ENCODE results near the gene PHTF2. TPM values are rescaled to one million over a fixed set of nuclear protein-coding genes. Genes with fewer than 3 reads are reported as not detected.

The PHTF2 gene
- total RNA-seq, 4 donors from 2014 or later = 14.2 to 26.2 (median 17.2) TPM

- Histone ChIP-seq H3K27ac (replicated peaks in 1 of 4) (no peak overlapping the region), H3K4me1 (peaks cover 0 to 8% (median 6%) of the 10 kb centered on the region in 4 donors), H3K27me3 (no peaks in the 10 kb centered on the region), H3K36me3 (no peaks in the 10 kb centered on the region), H3K9me3 (no peaks in the 10 kb centered on the region), H3K4me3 (no peak overlapping the region)
- intact Hi-C loops (cut with DNase I) = no loop called here
- 100% methylated on average over 1 of the region's 1 CpG for WGBS
- no peak for DNase-seq (ENCODE audit: extremely low spot score)
- TF ChIP-seq POLR2AphosphoS5 (IDR thresholded peaks at IDR 0.05) (no peak), POLR2A (IDR thresholded peaks at IDR 0.05; ENCODE audit: low read depth) (no peak), CTCF (IDR thresholded peaks at IDR 0.05) (no peak), EP300 (IDR thresholded peaks at IDR 0.05) (no peak)
Observed at GRCh38 chr7:77888998-77889397, 90.4 kb downstream of the PHTF2 start.

GRCh38 chr7:77893813-77894212 is 95.2 kb downstream of the PHTF2 start:
- Histone ChIP-seq H3K27me3 (no peaks in the 10 kb centered on the region), H3K27ac (replicated peaks in 1 of 4) (no peak overlapping the region), H3K36me3 (no peaks in the 10 kb centered on the region), H3K9me3 (no peaks in the 10 kb centered on the region), H3K4me1 (no peaks in the 10 kb centered on the region), H3K4me3 (no peak overlapping the region)
- no peak for DNase-seq (ENCODE audit: extremely low spot score)
- intact Hi-C loops (cut with DNase I) = no loop called here
- TF ChIP-seq POLR2AphosphoS5 (IDR thresholded peaks at IDR 0.05) (no peak), CTCF (IDR thresholded peaks at IDR 0.05) (no peak), POLR2A (IDR thresholded peaks at IDR 0.05; ENCODE audit: low read depth) (no peak), EP300 (IDR thresholded peaks at IDR 0.05) (no peak)
- 96% methylated on average over 3 of the region's 3 CpGs for WGBS

- no peaks in the 10 kb centered on the region for H3K36me3 ChIP-seq
- no peak for DNase-seq (ENCODE audit: extremely low spot score)
- no peak for TF ChIP-seq EP300 (IDR thresholded peaks at IDR 0.05)
- TF ChIP-seq CTCF (IDR thresholded peaks at IDR 0.05) = no peak
- no peak for TF ChIP-seq POLR2AphosphoS5 (IDR thresholded peaks at IDR 0.05)
- TF ChIP-seq POLR2A (IDR thresholded peaks at IDR 0.05; ENCODE audit: low read depth) = no peak
- H3K4me3 ChIP-seq = no peak overlapping the region
- no peak overlapping the region for H3K27ac ChIP-seq (replicated peaks in 1 of 4)
- 85% methylated on average over 2 of the region's 2 CpGs for WGBS
- intact Hi-C loops (cut with DNase I) = no loop called here
- no peaks in the 10 kb centered on the region for H3K27me3 ChIP-seq
- H3K9me3 ChIP-seq = no peaks in the 10 kb centered on the region
- H3K4me1 ChIP-seq = no peaks in the 10 kb centered on the region
Observed at GRCh38 chr7:77894574-77895091, 96.1 kb downstream of the PHTF2 start.

GRCh38 chr7:77895905-77896304 is 97.3 kb downstream of the PHTF2 start:
- H3K4me3 ChIP-seq = no peak overlapping the region
- H3K27me3 ChIP-seq = no peaks in the 10 kb centered on the region
- no peaks in the 10 kb centered on the region for H3K4me1 ChIP-seq
- no peak for DNase-seq (ENCODE audit: extremely low spot score)
- TF ChIP-seq CTCF (IDR thresholded peaks at IDR 0.05) (no peak), POLR2A (IDR thresholded peaks at IDR 0.05; ENCODE audit: low read depth) (no peak)
- intact Hi-C loops (cut with DNase I) = no loop called here
- H3K9me3 ChIP-seq = no peaks in the 10 kb centered on the region
- WGBS = 98% methylated on average over 3 of the region's 3 CpGs
- H3K36me3 ChIP-seq = peaks cover 0 to 4% (median under 1%) of the 10 kb centered on the region in 4 donors
- no peak overlapping the region for H3K27ac ChIP-seq (replicated peaks in 1 of 4)

- Histone ChIP-seq H3K4me3 (no peak overlapping the region), H3K9me3 (no peaks in the 10 kb centered on the region), H3K36me3 (peaks cover 0 to 13% (median 3%) of the 10 kb centered on the region in 4 donors), H3K27me3 (no peaks in the 10 kb centered on the region), H3K4me1 (no peaks in the 10 kb centered on the region), H3K27ac (replicated peaks in 1 of 4) (no peak overlapping the region)
- TF ChIP-seq POLR2AphosphoS5 (IDR thresholded peaks at IDR 0.05) (no peak), CTCF (IDR thresholded peaks at IDR 0.05) (no peak), EP300 (IDR thresholded peaks at IDR 0.05) (no peak), POLR2A (IDR thresholded peaks at IDR 0.05; ENCODE audit: low read depth) (no peak)
- intact Hi-C loops (cut with DNase I) = no loop called here
- 94% methylated on average over 1 of the region's 1 CpG for WGBS
- DNase-seq (ENCODE audit: extremely low spot score) = no peak
Observed at GRCh38 chr7:77897004-77897547, 98.5 kb downstream of the PHTF2 start.
